Activated naive CD4-positive, alpha-beta T cell treated with anti-CD3 and anti-CD28 coated beads, Interleukin-2, amount 10 ng/mL, durations not matched to agents 7 days and 5 days (primary cell): ENCODE data around the gene UBASH3B.
A peak's percentile ranks its signal among the peaks of the same experiment; 100 is the strongest.

Source experiments
- CTCF ChIA-PET: fragments of 350-600 bp; sonication (Branson Sonifier 250); formaldehyde crosslinking; loops from one replicate; lab custom pipeline; 2021; ENCODE audit warnings: antibody characterized with exemption; lab: Charles Lee
- DNase-seq: peaks from one replicate; pipeline ENCODE4 v3.0.0-alpha.2; 2020
- H3K27ac Mint-ChIP-seq: one replicate; pipeline ENCODE4 v1.8.0; 2021; ENCODE audit warnings: mild to moderate bottlenecking, moderate library complexity, mixed read lengths
- H3K27me3 Mint-ChIP-seq: one replicate; pipeline ENCODE4 v1.8.0; 2021; ENCODE audit warnings: mild to moderate bottlenecking, mixed read lengths
- H3K36me3 Mint-ChIP-seq: one replicate; pipeline ENCODE4 v1.8.0; 2021; ENCODE audit warnings: mixed read lengths
- H3K4me1 Mint-ChIP-seq: one replicate; pipeline ENCODE4 v1.8.0; 2021; ENCODE audit warnings: mixed read lengths
- H3K4me3 Mint-ChIP-seq: one replicate; pipeline ENCODE4 v1.8.0; 2021; ENCODE audit warnings: mild to moderate bottlenecking, moderate library complexity, mixed read lengths
- H3K9me3 Mint-ChIP-seq: one replicate; pipeline ENCODE4 v1.8.0; 2021; ENCODE audit warnings: mixed read lengths

Gene UBASH3B

GRCh38 chr11:122656073-122656630 is 630 bp downstream of the UBASH3B start:
- DNase-seq: peak; percentile 66
- peak overlapping the region; percentile 92 for H3K4me3 Mint-ChIP-seq
- H3K9me3 Mint-ChIP-seq: no peaks in the 10 kb centered on the region
- peaks cover 57% of the 10 kb centered on the region for H3K27me3 Mint-ChIP-seq
- H3K36me3 Mint-ChIP-seq: peaks cover 2% of the 10 kb centered on the region
- CTCF ChIA-PET: interaction anchor here (0.7 to 3.9 kb wide), 20 partner anchors 9 to 197 kb away, joined by 3 to 62 read pairs (median 4); no protein-coding TSS in a partner anchor
- peak overlapping the region; percentile 85 for H3K27ac Mint-ChIP-seq
- peaks cover 23% of the 10 kb centered on the region for H3K4me1 Mint-ChIP-seq

GRCh38 chr11:122656631-122657101 is 1.1 kb downstream of the UBASH3B start:
- H3K4me3 Mint-ChIP-seq: peak overlapping the region; percentile 92
- H3K9me3 Mint-ChIP-seq: no peaks in the 10 kb centered on the region
- CTCF ChIA-PET: interaction anchor here (0.7 to 3.9 kb wide), 15 partner anchors 10 to 197 kb away, joined by 3 to 62 read pairs (median 5); no protein-coding TSS in a partner anchor
- H3K27ac Mint-ChIP-seq: peak overlapping the region; percentile 80
- H3K4me1 Mint-ChIP-seq: peaks cover 23% of the 10 kb centered on the region
- no peak for DNase-seq
- peaks cover 52% of the 10 kb centered on the region for H3K27me3 Mint-ChIP-seq
- H3K36me3 Mint-ChIP-seq: peaks cover 2% of the 10 kb centered on the region

- CTCF ChIA-PET: no interaction called here
- Mint-ChIP-seq H3K4me1 (peaks cover 29% of the 10 kb centered on the region), H3K4me3 (no peak overlapping the region), H3K9me3 (no peaks in the 10 kb centered on the region), H3K36me3 (peaks cover 2% of the 10 kb centered on the region), H3K27ac (no peak overlapping the region), H3K27me3 (peaks cover 33% of the 10 kb centered on the region)
- DNase-seq: no peak
Observed at GRCh38 chr11:122659676-122660554, 4.4 kb downstream of the UBASH3B start.

- H3K36me3 Mint-ChIP-seq: peaks cover 2% of the 10 kb centered on the region
- no peak for DNase-seq
- peaks cover 24% of the 10 kb centered on the region for H3K4me1 Mint-ChIP-seq
- H3K27me3 Mint-ChIP-seq: peaks cover 21% of the 10 kb centered on the region
- no peaks in the 10 kb centered on the region for H3K9me3 Mint-ChIP-seq
- H3K27ac Mint-ChIP-seq: no peak overlapping the region
- H3K4me3 Mint-ChIP-seq: no peak overlapping the region
- CTCF ChIA-PET: no interaction called here
Observed at GRCh38 chr11:122661182-122661945, 5.8 kb downstream of the UBASH3B start.

- no peak for DNase-seq
- no peak overlapping the region for H3K27ac Mint-ChIP-seq
- CTCF ChIA-PET: interaction anchor here (0.5 to 1.0 kb wide), 3 partner anchors 92 to 133 kb away, joined by 3 to 6 read pairs (median 3); no protein-coding TSS in a partner anchor
- peaks cover 26% of the 10 kb centered on the region for H3K4me1 Mint-ChIP-seq
- no peak overlapping the region for H3K4me3 Mint-ChIP-seq
- H3K9me3 Mint-ChIP-seq: no peaks in the 10 kb centered on the region
- peaks cover 10% of the 10 kb centered on the region for H3K27me3 Mint-ChIP-seq
- peaks cover 1% of the 10 kb centered on the region for H3K36me3 Mint-ChIP-seq
Observed at GRCh38 chr11:122663056-122663740, 7.7 kb downstream of the UBASH3B start.

GRCh38 chr11:122663764-122664163 is 8.2 kb downstream of the UBASH3B start:
- no peak overlapping the region for H3K4me3 Mint-ChIP-seq
- CTCF ChIA-PET: interaction anchor here (1.0 kb wide), 1 partner anchor 92 kb away, joined by 6 read pairs; no protein-coding TSS in a partner anchor
- no peaks in the 10 kb centered on the region for H3K9me3 Mint-ChIP-seq
- H3K27me3 Mint-ChIP-seq: peaks cover 10% of the 10 kb centered on the region
- peaks cover 29% of the 10 kb centered on the region for H3K4me1 Mint-ChIP-seq
- no peak for DNase-seq
- peaks cover 3% of the 10 kb centered on the region for H3K36me3 Mint-ChIP-seq
- H3K27ac Mint-ChIP-seq: no peak overlapping the region

- CTCF ChIA-PET: interaction anchor here (1.0 kb wide), 3 partner anchors 9 to 92 kb away, joined by 3 to 6 read pairs (median 3); partner anchors contain the start of gene UBASH3B
- peaks cover 34% of the 10 kb centered on the region for H3K4me1 Mint-ChIP-seq
- peaks cover 6% of the 10 kb centered on the region for H3K36me3 Mint-ChIP-seq
- H3K27ac Mint-ChIP-seq: no peak overlapping the region
- H3K9me3 Mint-ChIP-seq: peaks cover under 1% of the 10 kb centered on the region
- H3K27me3 Mint-ChIP-seq: peaks cover 10% of the 10 kb centered on the region
- no peak for DNase-seq
- no peak overlapping the region for H3K4me3 Mint-ChIP-seq
Observed at GRCh38 chr11:122664188-122664587, 8.7 kb downstream of the UBASH3B start.

GRCh38 chr11:122665861-122666260 is 10.3 kb downstream of the UBASH3B start:
- Mint-ChIP-seq H3K4me3 (no peak overlapping the region), H3K4me1 (peaks cover 47% of the 10 kb centered on the region), H3K27me3 (peaks cover 3% of the 10 kb centered on the region), H3K36me3 (peaks cover 9% of the 10 kb centered on the region), H3K9me3 (peaks cover 4% of the 10 kb centered on the region), H3K27ac (no peak overlapping the region)
- CTCF ChIA-PET: interaction anchor here (2.1 to 4.7 kb wide), 2 partner anchors 9 to 89 kb away, joined by 8 to 22 read pairs; no protein-coding TSS in a partner anchor
- no peak for DNase-seq

- CTCF ChIA-PET: interaction anchor here (2.1 to 4.7 kb wide), 2 partner anchors 10 to 89 kb away, joined by 8 to 22 read pairs; no protein-coding TSS in a partner anchor
- H3K27ac Mint-ChIP-seq: no peak overlapping the region
- H3K4me3 Mint-ChIP-seq: no peak overlapping the region
- peaks cover 3% of the 10 kb centered on the region for H3K27me3 Mint-ChIP-seq
- peaks cover 4% of the 10 kb centered on the region for H3K9me3 Mint-ChIP-seq
- peaks cover 9% of the 10 kb centered on the region for H3K36me3 Mint-ChIP-seq
- DNase-seq: no peak
- peaks cover 47% of the 10 kb centered on the region for H3K4me1 Mint-ChIP-seq
Observed at GRCh38 chr11:122666743-122667142, 11.2 kb downstream of the UBASH3B start.

GRCh38 chr11:122668562-122669090 is 13.1 kb downstream of the UBASH3B start:
- CTCF ChIA-PET: interaction anchor here (0.7 to 4.7 kb wide), 4 partner anchors 13 to 87 kb away, joined by 3 to 22 read pairs (median 4); no protein-coding TSS in a partner anchor
- DNase-seq: no peak
- Mint-ChIP-seq H3K4me1 (peaks cover 47% of the 10 kb centered on the region), H3K4me3 (no peak overlapping the region), H3K27ac (peak overlapping the region; percentile 25), H3K27me3 (peaks cover 3% of the 10 kb centered on the region), H3K9me3 (peaks cover 4% of the 10 kb centered on the region), H3K36me3 (peaks cover 9% of the 10 kb centered on the region)

GRCh38 chr11:122670131-122670530 is 14.6 kb downstream of the UBASH3B start:
- Mint-ChIP-seq H3K9me3 (peaks cover 4% of the 10 kb centered on the region), H3K4me3 (no peak overlapping the region), H3K4me1 (peaks cover 55% of the 10 kb centered on the region), H3K36me3 (peaks cover 9% of the 10 kb centered on the region), H3K27me3 (no peaks in the 10 kb centered on the region), H3K27ac (no peak overlapping the region)
- DNase-seq: no peak
- CTCF ChIA-PET: interaction anchor here (0.7 to 4.7 kb wide), 2 partner anchors 85 to 184 kb away, joined by 3 to 22 read pairs; no protein-coding TSS in a partner anchor

- Mint-ChIP-seq H3K36me3 (peaks cover 13% of the 10 kb centered on the region), H3K4me3 (no peak overlapping the region), H3K4me1 (peaks cover 60% of the 10 kb centered on the region), H3K27ac (no peak overlapping the region), H3K27me3 (no peaks in the 10 kb centered on the region), H3K9me3 (peaks cover 4% of the 10 kb centered on the region)
- CTCF ChIA-PET: no interaction called here
- DNase-seq: no peak
Observed at GRCh38 chr11:122671400-122671891, 15.9 kb downstream of the UBASH3B start.
